ENCODE data around the gene CHL1.

GRCh38 chr3:278300-279064 is 81.9 kb downstream of the CHL1 start:
- TF ChIP-seq EZH2 (IDR thresholded peaks at IDR 0.05; ENCODE audit: low read depth, unreplicated experiment) (no peak), EZH2phosphoT487 (IDR thresholded peaks at IDR 0.05; ENCODE audit: unreplicated experiment) (no peak), CREB1 (CRISPR knock-in tag; IDR thresholded peaks at IDR 0.05; ENCODE audit: low read depth) (no peak), POLR2AphosphoS5 (IDR thresholded peaks at IDR 0.05; ENCODE audit: low read depth) (no peak), JUNB (IDR thresholded peaks at IDR 0.05; ENCODE audit: unreplicated experiment) (no peak), ZNF462 (CRISPR knock-in tag; IDR thresholded peaks at IDR 0.05) (no peak), ZNF331 (CRISPR knock-in tag; IDR thresholded peaks at IDR 0.05; ENCODE audit: low read depth) (no peak), STAT1 (IDR thresholded peaks at IDR 0.05; ENCODE audit: unreplicated experiment) (no peak), NANOG (IDR thresholded peaks at IDR 0.05; ENCODE audit: borderline replicate concordance) (no peak), ZNF114 (CRISPR knock-in tag; IDR thresholded peaks at IDR 0.05) (no peak)
- TF ChIP-seq, protein P1, sequence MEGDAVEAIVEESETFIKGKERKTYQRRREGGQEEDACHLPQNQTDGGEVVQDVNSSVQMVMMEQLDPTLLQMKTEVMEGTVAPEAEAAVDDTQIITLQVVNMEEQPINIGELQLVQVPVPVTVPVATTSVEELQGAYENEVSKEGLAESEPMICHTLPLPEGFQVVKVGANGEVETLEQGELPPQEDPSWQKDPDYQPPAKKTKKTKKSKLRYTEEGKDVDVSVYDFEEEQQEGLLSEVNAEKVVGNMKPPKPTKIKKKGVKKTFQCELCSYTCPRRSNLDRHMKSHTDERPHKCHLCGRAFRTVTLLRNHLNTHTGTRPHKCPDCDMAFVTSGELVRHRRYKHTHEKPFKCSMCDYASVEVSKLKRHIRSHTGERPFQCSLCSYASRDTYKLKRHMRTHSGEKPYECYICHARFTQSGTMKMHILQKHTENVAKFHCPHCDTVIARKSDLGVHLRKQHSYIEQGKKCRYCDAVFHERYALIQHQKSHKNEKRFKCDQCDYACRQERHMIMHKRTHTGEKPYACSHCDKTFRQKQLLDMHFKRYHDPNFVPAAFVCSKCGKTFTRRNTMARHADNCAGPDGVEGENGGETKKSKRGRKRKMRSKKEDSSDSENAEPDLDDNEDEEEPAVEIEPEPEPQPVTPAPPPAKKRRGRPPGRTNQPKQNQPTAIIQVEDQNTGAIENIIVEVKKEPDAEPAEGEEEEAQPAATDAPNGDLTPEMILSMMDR (conservative IDR thresholded peaks at IDR 0.05; ENCODE audit: low read depth in 2 of 2): no peak
- TF ChIP-seq, protein P2, sequence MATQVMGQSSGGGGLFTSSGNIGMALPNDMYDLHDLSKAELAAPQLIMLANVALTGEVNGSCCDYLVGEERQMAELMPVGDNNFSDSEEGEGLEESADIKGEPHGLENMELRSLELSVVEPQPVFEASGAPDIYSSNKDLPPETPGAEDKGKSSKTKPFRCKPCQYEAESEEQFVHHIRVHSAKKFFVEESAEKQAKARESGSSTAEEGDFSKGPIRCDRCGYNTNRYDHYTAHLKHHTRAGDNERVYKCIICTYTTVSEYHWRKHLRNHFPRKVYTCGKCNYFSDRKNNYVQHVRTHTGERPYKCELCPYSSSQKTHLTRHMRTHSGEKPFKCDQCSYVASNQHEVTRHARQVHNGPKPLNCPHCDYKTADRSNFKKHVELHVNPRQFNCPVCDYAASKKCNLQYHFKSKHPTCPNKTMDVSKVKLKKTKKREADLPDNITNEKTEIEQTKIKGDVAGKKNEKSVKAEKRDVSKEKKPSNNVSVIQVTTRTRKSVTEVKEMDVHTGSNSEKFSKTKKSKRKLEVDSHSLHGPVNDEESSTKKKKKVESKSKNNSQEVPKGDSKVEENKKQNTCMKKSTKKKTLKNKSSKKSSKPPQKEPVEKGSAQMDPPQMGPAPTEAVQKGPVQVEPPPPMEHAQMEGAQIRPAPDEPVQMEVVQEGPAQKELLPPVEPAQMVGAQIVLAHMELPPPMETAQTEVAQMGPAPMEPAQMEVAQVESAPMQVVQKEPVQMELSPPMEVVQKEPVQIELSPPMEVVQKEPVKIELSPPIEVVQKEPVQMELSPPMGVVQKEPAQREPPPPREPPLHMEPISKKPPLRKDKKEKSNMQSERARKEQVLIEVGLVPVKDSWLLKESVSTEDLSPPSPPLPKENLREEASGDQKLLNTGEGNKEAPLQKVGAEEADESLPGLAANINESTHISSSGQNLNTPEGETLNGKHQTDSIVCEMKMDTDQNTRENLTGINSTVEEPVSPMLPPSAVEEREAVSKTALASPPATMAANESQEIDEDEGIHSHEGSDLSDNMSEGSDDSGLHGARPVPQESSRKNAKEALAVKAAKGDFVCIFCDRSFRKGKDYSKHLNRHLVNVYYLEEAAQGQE (IDR thresholded peaks at IDR 0.05; ENCODE audit: unreplicated experiment): no peak
- TF ChIP-seq, protein P3, sequence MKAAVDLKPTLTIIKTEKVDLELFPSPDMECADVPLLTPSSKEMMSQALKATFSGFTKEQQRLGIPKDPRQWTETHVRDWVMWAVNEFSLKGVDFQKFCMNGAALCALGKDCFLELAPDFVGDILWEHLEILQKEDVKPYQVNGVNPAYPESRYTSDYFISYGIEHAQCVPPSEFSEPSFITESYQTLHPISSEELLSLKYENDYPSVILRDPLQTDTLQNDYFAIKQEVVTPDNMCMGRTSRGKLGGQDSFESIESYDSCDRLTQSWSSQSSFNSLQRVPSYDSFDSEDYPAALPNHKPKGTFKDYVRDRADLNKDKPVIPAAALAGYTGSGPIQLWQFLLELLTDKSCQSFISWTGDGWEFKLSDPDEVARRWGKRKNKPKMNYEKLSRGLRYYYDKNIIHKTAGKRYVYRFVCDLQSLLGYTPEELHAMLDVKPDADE (IDR thresholded peaks at IDR 0.05): no peak
